Loucy (cell line): ENCODE data around the gene PDE4C.
A peak's percentile ranks its signal among the peaks of the same experiment; 100 is the strongest.

ENCODE experiments used
- H2AFZ ChIP-seq: fragments of 200-600 bp; sonication (generic); 2 replicates; pipeline ENCODE4 v1.6.0; 2016; ENCODE audit warnings: antibody characterized with exemption, mild to moderate bottlenecking, low read length, moderate library complexity
- H3F3A ChIP-seq: fragments of 200-600 bp; 2 replicates; pipeline ENCODE4 v1.6.0; 2016; ENCODE audit warnings: antibody characterized with exemption, low read depth, mild to moderate bottlenecking
- H3K27me3 ChIP-seq: fragments of 200-600 bp; sonication (generic); 2 replicates; pipeline ENCODE4 v1.6.1; 2014; ENCODE audit warnings: low read length, mild to moderate bottlenecking; ENCODE audit not compliant: insufficient read depth, poor library complexity, severe bottlenecking
- H3K36me3 ChIP-seq: fragments of 200-600 bp; sonication (generic); 2 replicates; pipeline ENCODE4 v1.6.1; 2016; ENCODE audit warnings: low read length; ENCODE audit not compliant: insufficient read depth
- H3K4me1 ChIP-seq: fragments of 200-600 bp; sonication (generic); 2 replicates; pipeline ENCODE4 v1.5.1; 2014; ENCODE audit warnings: low read length, mild to moderate bottlenecking; ENCODE audit not compliant: insufficient read depth, poor library complexity, severe bottlenecking
- H3K4me2 ChIP-seq: fragments of 200-600 bp; sonication (generic); 2 replicates; pipeline ENCODE4 v1.6.0; 2014; ENCODE audit warnings: antibody characterized with exemption, low read length, low read depth, mild to moderate bottlenecking; ENCODE audit not compliant: poor library complexity, severe bottlenecking
- H3K4me3 ChIP-seq: fragments of 200-600 bp; sonication (generic); 2 replicates; pipeline ENCODE4 v1.5.1; 2014; ENCODE audit warnings: low read length, mild to moderate bottlenecking, mixed read lengths; ENCODE audit not compliant: poor library complexity, severe bottlenecking
- H3K79me2 ChIP-seq: fragments of 200-600 bp; sonication (generic); 2 replicates; pipeline ENCODE4 v1.6.1; 2014; ENCODE audit warnings: low read length; ENCODE audit not compliant: insufficient read depth
- H3K9ac ChIP-seq: fragments of 200-600 bp; sonication (generic); 2 replicates; pipeline ENCODE4 v1.6.0; 2014; ENCODE audit warnings: mild to moderate bottlenecking, low read depth, low read length, moderate library complexity; ENCODE audit not compliant: poor library complexity, severe bottlenecking
- H3K9me2 ChIP-seq: fragments of 200-600 bp; sonication (generic); replicated peaks from 2 replicates; pipeline ENCODE4 v1.6.1; 2016; ENCODE audit warnings: low read depth, low read length, mixed read lengths
- H3K9me3 ChIP-seq: fragments of 200-600 bp; sonication (generic); 2 replicates; pipeline ENCODE4 v1.6.1; 2014; ENCODE audit warnings: mild to moderate bottlenecking, antibody characterized with exemption, low read length, low read depth; ENCODE audit not compliant: insufficient read depth
- H4K20me1 ChIP-seq: fragments of 200-600 bp; sonication (generic); 2 replicates; pipeline ENCODE4 v1.6.0; 2014; ENCODE audit warnings: antibody characterized with exemption, low read length, mild to moderate bottlenecking; ENCODE audit not compliant: insufficient read depth, poor library complexity, severe bottlenecking
- EZH2phosphoT487 ChIP-seq: fragments of 200-600 bp; IDR thresholded peaks from 2 replicates; pipeline ENCODE4 v1.6.1; 2018; ENCODE audit warnings: antibody characterized with exemption, mild to moderate bottlenecking, moderate library complexity, borderline replicate concordance
- TF ChIP-seq, protein P1 (sequence below): fragments of 200-600 bp; sonication (generic); conservative IDR thresholded peaks from 2 replicates; pipeline ENCODE4 v1.5.1; 2014; ENCODE audit warnings: mild to moderate bottlenecking, antibody characterized with exemption, low read length

Gene PDE4C

GRCh38 chr19:18174983-18175382, 51.3 kb downstream of the PDE4C start:
- peak overlapping the region; percentile 74 for H3K4me3 ChIP-seq

More at GRCh38 chr19:18174983-18175382, 51.3 kb downstream of the PDE4C start:
- H3K79me2 ChIP-seq, result no peaks in the 10 kb centered on the region
- no peak for TF ChIP-seq EZH2phosphoT487
- TF ChIP-seq, protein P1, sequence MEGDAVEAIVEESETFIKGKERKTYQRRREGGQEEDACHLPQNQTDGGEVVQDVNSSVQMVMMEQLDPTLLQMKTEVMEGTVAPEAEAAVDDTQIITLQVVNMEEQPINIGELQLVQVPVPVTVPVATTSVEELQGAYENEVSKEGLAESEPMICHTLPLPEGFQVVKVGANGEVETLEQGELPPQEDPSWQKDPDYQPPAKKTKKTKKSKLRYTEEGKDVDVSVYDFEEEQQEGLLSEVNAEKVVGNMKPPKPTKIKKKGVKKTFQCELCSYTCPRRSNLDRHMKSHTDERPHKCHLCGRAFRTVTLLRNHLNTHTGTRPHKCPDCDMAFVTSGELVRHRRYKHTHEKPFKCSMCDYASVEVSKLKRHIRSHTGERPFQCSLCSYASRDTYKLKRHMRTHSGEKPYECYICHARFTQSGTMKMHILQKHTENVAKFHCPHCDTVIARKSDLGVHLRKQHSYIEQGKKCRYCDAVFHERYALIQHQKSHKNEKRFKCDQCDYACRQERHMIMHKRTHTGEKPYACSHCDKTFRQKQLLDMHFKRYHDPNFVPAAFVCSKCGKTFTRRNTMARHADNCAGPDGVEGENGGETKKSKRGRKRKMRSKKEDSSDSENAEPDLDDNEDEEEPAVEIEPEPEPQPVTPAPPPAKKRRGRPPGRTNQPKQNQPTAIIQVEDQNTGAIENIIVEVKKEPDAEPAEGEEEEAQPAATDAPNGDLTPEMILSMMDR, result no peak
- H3K27me3 ChIP-seq, result no peaks in the 10 kb centered on the region
- peak overlapping the region; percentile 64 for H3K9ac ChIP-seq
- no peaks in the 10 kb centered on the region for H3K9me2 ChIP-seq
- H3K36me3 ChIP-seq, result no peaks in the 10 kb centered on the region
- no peaks in the 10 kb centered on the region for H4K20me1 ChIP-seq
- no peaks in the 10 kb centered on the region for H3F3A ChIP-seq
- peaks cover 4% of the 10 kb centered on the region for H3K4me1 ChIP-seq
- no peak overlapping the region for H2AFZ ChIP-seq
- H3K9me3 ChIP-seq, result no peaks in the 10 kb centered on the region
- no peak overlapping the region for H3K4me2 ChIP-seq
